Mucosa of rectum (tissue), 2 donors: ENCODE results near the gene ZNF502.
"Not testable (repeated sequence)": the region's sequence is repeated elsewhere in the genome, so short reads cannot be mapped to it uniquely, and the experiment has no call there.

Experiments used
- H3K27ac ChIP-seq, 2 donors: one replicate each; pipeline ENCODE4 v1.7.0; 2013; ENCODE audit warnings: inconsistent platforms in 2 of 2, low read depth in 2 of 2, low read length in 2 of 2
- H3K27me3 ChIP-seq, 2 donors: one replicate each; pipeline ENCODE4 v1.7.0; 2013; ENCODE audit warnings: low read length in 2 of 2; ENCODE audit not compliant: control insufficient read depth in 2 of 2, insufficient read depth in 2 of 2
- H3K36me3 ChIP-seq, 2 donors: one replicate each; pipeline ENCODE4 v1.7.0; 2013; ENCODE audit warnings: low read length in 2 of 2; ENCODE audit not compliant: control insufficient read depth in 2 of 2, insufficient read depth in 2 of 2
- H3K4me1 ChIP-seq, 2 donors: one replicate each; pipeline ENCODE4 v1.7.0; 2013; ENCODE audit warnings: low read length in 2 of 2, mild to moderate bottlenecking in 1 of 2; ENCODE audit not compliant: control insufficient read depth in 2 of 2, insufficient read depth in 2 of 2
- H3K4me3 ChIP-seq, 2 donors: one replicate each; pipeline ENCODE4 v1.7.0; 2013; ENCODE audit warnings: low read length in 2 of 2
- H3K9ac ChIP-seq, 2 donors: one replicate each; pipeline ENCODE4 v1.7.0; 2013; ENCODE audit warnings: low read length in 2 of 2, low read depth in 1 of 2, mild to moderate bottlenecking in 1 of 2
- H3K9me3 ChIP-seq, 2 donors: one replicate each; pipeline ENCODE4 v1.7.0; 2013; ENCODE audit warnings: low read length in 2 of 2; ENCODE audit not compliant: control insufficient read depth in 2 of 2
- donor health status: healthy.
- donor health status: Normal muscosa, but diverticular disease.

The ZNF502 gene

DNA sequence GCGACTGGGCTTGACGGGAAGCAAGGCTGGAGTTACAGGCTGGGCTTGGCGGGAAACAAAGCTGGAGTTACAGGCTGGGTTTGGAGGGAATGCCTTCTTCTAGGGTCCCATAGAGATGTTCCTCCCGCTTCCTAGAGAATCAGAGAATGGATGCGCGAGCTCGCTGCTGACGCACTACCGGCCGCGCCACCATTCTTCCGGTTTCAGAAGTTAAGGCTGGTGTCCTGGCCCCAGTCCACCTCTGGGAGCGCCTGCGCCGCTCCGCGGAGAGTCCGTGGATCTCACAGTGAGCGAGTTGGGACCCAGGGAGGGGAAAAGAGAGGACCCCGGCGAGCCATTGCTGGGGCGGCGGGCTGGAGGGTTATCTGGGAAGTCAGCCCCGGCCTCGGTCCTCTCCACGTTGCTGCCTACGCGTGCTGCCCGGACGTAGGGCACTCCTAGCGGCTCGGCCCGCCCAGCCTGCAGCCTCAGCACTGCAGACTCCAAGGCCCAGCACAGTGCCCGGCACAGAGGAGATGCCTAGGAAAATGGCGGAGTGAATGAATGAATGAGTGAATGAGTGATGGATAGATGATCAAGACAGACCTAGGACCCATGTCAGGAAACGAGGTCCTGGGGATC, at the start of gene ZNF502:
ZNF502 (plus strand) TSS at position 206 of the 621 bp plus-strand sequence. CDS start 7,602 bp downstream, outside the sequence.
- peaks cover 0 to 3% of the 10 kb centered on the region in 2 donors for H3K4me1 ChIP-seq
- H3K9me3 ChIP-seq: peaks cover 14 to 19% of the 10 kb centered on the region in 2 donors
- peak within 1 kb of the TSS in 1 of 2 donors; percentile 39 for H3K27ac ChIP-seq
- H3K9ac ChIP-seq: peak within 1 kb of the TSS; percentile 47 to 52
- H3K36me3 ChIP-seq: no peaks in the 10 kb centered on the region
- H3K27me3 ChIP-seq: no peaks in the 10 kb centered on the region
- H3K4me3 ChIP-seq: peak within 1 kb of the TSS; percentile 79 to 88

DNA sequence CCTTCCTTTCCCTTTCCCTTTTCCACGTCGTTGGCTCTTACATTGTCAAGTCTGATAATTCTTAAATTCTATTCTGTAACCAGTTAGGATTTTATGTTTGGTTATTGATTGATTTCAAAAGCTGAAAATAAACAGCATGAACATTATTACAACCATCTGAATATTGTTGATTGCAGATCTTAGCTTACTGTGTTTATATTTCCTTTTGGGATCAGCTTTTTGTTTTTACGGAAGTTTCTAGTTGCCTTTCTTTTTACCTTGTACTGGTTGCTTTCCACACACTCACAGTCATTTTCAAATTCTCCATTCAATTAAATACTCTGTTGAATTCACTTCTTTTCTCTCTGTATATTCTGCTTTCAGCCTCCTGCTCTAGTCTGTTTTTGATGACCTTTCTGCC, 47.3 kb upstream of the ZNF502 start:
- Histone ChIP-seq H3K4me1 (no peaks in the 10 kb centered on the region), H3K9me3 (peaks cover 0 to 8% of the 10 kb centered on the region in 2 donors), H3K27me3 (no peaks in the 10 kb centered on the region), H3K27ac (no peak overlapping the region), H3K4me3 (no peak overlapping the region), H3K36me3 (peaks cover 5 to 13% of the 10 kb centered on the region in 2 donors), H3K9ac (no peak overlapping the region)

DNA sequence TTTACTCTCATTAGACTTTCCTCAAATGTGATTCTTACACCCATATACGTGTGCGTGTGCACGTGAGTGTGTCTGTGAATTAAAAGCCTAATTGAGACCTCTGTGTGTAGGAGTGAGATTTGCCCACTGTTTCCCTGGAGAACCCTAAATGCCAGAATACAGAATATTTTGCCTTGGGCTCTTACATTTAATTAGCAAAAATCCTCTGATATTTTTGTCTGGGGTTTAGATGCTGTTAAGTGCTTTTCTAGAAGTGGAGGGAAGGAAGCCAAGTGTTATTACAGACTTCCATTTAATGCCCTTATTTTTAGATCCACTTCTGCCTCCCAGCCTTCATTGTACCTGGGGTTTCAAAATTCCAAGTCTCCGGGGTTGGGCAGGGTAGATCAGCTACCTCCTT, 46.1 kb upstream of the ZNF502 start:
- Histone ChIP-seq H3K4me3 (no peak overlapping the region), H3K9ac (no peak overlapping the region), H3K36me3 (peaks cover 0 to 1% of the 10 kb centered on the region in 2 donors), H3K27ac (no peak overlapping the region), H3K27me3 (no peaks in the 10 kb centered on the region), H3K4me1 (no peaks in the 10 kb centered on the region), H3K9me3 (peaks cover 0 to 3% of the 10 kb centered on the region in 2 donors)

DNA sequence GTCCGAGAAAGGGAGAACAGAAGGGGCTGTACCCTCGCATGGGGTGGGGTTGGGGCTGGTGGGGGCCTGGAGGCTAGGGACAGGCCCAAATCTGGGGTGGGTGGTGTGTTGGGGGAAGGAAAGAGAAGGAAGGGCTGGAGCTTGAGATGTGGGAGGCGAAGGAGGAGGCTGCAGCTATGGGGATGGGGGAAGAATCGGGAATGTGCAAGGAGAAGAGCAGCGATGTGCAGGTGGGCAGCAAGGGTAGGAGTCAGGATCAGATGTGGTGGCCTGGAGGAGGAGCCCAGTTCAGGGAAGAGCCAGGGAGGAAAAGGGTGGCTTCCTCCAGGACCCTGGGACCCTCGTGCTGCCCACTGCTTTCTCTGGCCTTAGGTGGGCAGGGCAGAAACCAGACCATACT, 42.7 kb upstream of the ZNF502 start:
- no peak overlapping the region for H3K4me3 ChIP-seq
- no peaks in the 10 kb centered on the region for H3K9me3 ChIP-seq
- no peaks in the 10 kb centered on the region for H3K4me1 ChIP-seq
- no peaks in the 10 kb centered on the region for H3K36me3 ChIP-seq
- no peak overlapping the region for H3K27ac ChIP-seq
- no peak overlapping the region for H3K9ac ChIP-seq
- H3K27me3 ChIP-seq: no peaks in the 10 kb centered on the region

- H3K9me3 ChIP-seq, H3K4me1 ChIP-seq, H3K9ac ChIP-seq, H3K4me3 ChIP-seq, H3K36me3 ChIP-seq, H3K27me3 ChIP-seq, H3K27ac ChIP-seq: not testable (repeated sequence)
These were observed 39.0 kb upstream of the ZNF502 start for GRCh38 chr3:44673466-44673865.

- H3K9ac ChIP-seq: no peak overlapping the region
- H3K36me3 ChIP-seq: no peaks in the 10 kb centered on the region
- peaks cover 0 to 3% of the 10 kb centered on the region in 2 donors for H3K9me3 ChIP-seq
- H3K27ac ChIP-seq: no peak overlapping the region
- no peaks in the 10 kb centered on the region for H3K27me3 ChIP-seq
- H3K4me3 ChIP-seq: no peak overlapping the region
- no peaks in the 10 kb centered on the region for H3K4me1 ChIP-seq
These were observed 38.2 kb upstream of the ZNF502 start for GRCh38 chr3:44674211-44674610.

DNA sequence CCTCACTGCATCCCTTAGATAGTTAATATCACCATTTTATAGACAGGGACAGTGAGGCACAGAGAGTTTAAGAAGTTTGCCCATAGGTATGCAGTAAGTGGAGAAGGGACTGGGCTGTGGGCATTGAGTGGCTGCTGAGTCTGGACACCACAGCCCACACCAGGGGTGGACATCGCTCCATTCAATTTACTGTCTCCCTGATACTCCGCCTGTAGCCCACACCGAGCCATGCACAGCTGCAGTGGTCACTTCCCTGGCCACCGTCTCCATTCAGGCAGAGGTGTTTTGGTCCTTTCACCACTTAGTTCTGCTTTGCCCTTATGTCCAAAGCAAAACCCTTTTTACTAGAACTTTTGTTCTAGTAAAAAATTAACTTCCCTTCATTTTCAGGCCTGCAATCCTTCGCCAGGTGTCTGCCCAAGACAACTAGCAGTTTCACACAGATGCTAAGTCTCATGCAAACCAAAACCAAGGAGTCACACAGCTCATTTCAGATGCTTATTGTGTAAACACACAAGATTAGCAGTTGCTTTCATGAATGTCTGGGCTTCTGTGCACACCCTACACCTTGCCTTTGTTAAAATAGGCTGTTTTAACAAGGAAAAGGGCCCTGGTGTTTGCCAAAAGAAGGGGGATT, 33.9 kb upstream of the ZNF502 start:
- Histone ChIP-seq H3K4me1 (no peaks in the 10 kb centered on the region), H3K9ac (no peak overlapping the region), H3K36me3 (no peaks in the 10 kb centered on the region), H3K27me3 (no peaks in the 10 kb centered on the region), H3K4me3 (no peak overlapping the region), H3K9me3 (peaks cover 4 to 7% of the 10 kb centered on the region in 2 donors), H3K27ac (no peak overlapping the region)

- no peaks in the 10 kb centered on the region for H3K4me1 ChIP-seq
- no peaks in the 10 kb centered on the region for H3K36me3 ChIP-seq
- H3K27ac ChIP-seq: no peak overlapping the region
- H3K4me3 ChIP-seq: peak overlapping the region in 1 of 2 donors; percentile 21
- H3K9ac ChIP-seq: no peak overlapping the region
- peaks cover 4 to 8% of the 10 kb centered on the region in 2 donors for H3K9me3 ChIP-seq
- H3K27me3 ChIP-seq: no peaks in the 10 kb centered on the region
These were observed 31.5 kb upstream of the ZNF502 start for GRCh38 chr3:44680921-44681455.

GRCh38 chr3:44682182-44682896, 30.1 kb upstream of the ZNF502 start:
- H3K4me3 ChIP-seq: no peak overlapping the region
- no peaks in the 10 kb centered on the region for H3K36me3 ChIP-seq
- H3K27ac ChIP-seq: no peak overlapping the region
- no peaks in the 10 kb centered on the region for H3K27me3 ChIP-seq
- H3K9me3 ChIP-seq: peaks cover 4 to 17% of the 10 kb centered on the region in 2 donors
- H3K4me1 ChIP-seq: no peaks in the 10 kb centered on the region
- H3K9ac ChIP-seq: no peak overlapping the region
